GM10248 (cell line): Measurements from ENCODE around the gene DDX51.

Experiments
- CTCF ChIA-PET: fragments of 300-600 bp; sonication (Branson Sonifier 250); formaldehyde crosslinking; extraction: SDS; loops from one replicate; lab custom pipeline; 2021; ENCODE audit warnings: antibody characterized with exemption; lab: Yijun Ruan, JAX
- POLR2A ChIA-PET: fragments of 350-650 bp; sonication (Branson Sonifier 250); formaldehyde crosslinking; extraction: SDS; loops from one replicate; lab custom pipeline; 2020; ENCODE audit warnings: antibody characterized with exemption; lab: Yijun Ruan, JAX
- DNase-seq: peaks from one replicate; pipeline ENCODE4 v3.0.0; 2012; ENCODE audit errors: extremely low spot score
- TF ChIP-seq, protein P1 (sequence below): IDR thresholded peaks from 2 replicates; pipeline ENCODE4 v1.5.1; 2012; ENCODE audit warnings: mild to moderate bottlenecking, low read depth; ENCODE audit errors: extremely low read depth, missing control alignments, control extremely low read depth

Gene DDX51

DNA sequence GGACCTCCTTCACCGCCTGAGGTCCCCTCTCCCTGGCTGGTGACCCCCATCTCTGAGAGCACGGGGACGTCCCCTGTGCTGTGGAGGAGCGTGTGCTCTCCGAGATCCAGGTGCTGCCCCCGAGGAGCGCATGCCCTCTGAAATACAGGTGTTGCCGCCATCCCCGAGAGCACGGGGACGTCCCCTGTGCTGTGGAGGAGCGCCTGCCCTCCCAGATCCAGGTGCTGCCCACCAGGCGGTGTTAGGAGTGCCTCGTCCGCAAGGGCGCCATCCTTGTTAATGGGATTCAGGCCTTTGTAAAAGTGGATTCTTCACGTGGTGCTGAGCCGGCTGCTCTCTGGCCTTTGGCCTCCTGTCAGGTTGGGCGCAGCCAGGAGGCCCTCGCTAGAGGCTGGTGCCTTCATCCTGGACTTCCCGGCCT is 10.2 kb upstream of the DDX51 start:
- DNase-seq = no peak
- CTCF ChIA-PET = interaction anchor here (0.6 to 1.3 kb wide), 18 partner anchors 9 to 484 kb away, joined by 3 to 26 read pairs (median 4); partner anchors contain the start of gene LRCOL1
- TF ChIP-seq, protein P1, sequence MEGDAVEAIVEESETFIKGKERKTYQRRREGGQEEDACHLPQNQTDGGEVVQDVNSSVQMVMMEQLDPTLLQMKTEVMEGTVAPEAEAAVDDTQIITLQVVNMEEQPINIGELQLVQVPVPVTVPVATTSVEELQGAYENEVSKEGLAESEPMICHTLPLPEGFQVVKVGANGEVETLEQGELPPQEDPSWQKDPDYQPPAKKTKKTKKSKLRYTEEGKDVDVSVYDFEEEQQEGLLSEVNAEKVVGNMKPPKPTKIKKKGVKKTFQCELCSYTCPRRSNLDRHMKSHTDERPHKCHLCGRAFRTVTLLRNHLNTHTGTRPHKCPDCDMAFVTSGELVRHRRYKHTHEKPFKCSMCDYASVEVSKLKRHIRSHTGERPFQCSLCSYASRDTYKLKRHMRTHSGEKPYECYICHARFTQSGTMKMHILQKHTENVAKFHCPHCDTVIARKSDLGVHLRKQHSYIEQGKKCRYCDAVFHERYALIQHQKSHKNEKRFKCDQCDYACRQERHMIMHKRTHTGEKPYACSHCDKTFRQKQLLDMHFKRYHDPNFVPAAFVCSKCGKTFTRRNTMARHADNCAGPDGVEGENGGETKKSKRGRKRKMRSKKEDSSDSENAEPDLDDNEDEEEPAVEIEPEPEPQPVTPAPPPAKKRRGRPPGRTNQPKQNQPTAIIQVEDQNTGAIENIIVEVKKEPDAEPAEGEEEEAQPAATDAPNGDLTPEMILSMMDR = no peak
- POLR2A ChIA-PET = no interaction called here

GRCh38 chr12:132153501-132154340 is 9.6 kb upstream of the DDX51 start:
- peak; percentile 86 for DNase-seq

DNA sequence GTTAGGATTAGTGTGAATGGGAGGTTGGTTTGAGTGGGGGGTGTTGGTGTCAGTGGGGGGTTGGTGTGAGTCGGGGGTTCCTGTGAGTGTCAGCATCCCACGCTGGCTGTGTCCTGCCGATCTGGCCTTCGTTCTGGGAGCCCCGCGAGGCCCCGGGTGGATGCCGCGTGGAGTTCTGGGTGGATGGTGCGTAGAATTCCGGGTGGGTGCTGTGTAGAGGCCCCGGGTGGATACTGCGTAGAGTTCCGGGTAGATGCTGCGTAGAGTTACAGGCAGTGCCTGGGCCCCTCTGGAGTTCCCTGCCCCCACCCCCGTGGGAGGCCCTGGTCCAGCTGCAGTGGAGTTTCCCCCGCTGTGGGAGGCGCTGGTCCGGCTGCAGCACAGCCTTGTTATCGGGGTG is 8.8 kb upstream of the DDX51 start:
- DNase-seq = no peak
- ChIA-PET CTCF (interaction anchor here (1.3 kb wide), 3 partner anchors 10 to 368 kb away, joined by 3 to 26 read pairs (median 5); no protein-coding TSS in a partner anchor), POLR2A (no interaction called here)
- TF ChIP-seq, protein P1 = no peak

More at GRCh38 chr12:132153501-132154340, 9.6 kb upstream of the DDX51 start:
- POLR2A ChIA-PET = no interaction called here
- TF ChIP-seq, protein P1 = peak; percentile 94
- CTCF ChIA-PET = interaction anchor here (0.6 to 1.3 kb wide), 19 partner anchors 8 to 485 kb away, joined by 3 to 26 read pairs (median 4); partner anchors contain the start of gene LRCOL1

DNA sequence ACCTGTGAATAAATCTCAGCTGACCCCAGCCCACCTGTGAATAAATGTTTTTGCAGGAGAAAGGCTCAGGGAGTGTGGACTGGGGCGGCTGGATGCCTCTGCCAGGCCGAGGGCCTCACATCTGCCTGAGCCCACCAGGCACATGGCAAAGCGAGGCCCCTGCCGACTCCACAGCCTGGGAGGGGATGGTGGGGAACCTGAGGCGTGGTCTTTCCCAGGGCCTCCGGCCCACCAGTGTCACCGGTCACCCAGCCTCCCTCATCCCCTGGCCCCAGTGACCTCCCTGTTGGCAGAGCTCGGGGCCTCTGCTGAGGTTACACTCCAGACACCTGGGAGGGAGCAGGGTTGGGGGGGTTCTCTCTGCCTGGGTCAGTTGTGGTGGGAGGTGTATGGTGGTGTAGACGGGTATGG is 8.3 kb upstream of the DDX51 start:
- TF ChIP-seq, protein P1 = no peak
- no peak for DNase-seq
- POLR2A ChIA-PET = no interaction called here
- CTCF ChIA-PET = no interaction called here

- TF ChIP-seq, protein P1 = no peak
- ChIA-PET POLR2A (no interaction called here), CTCF (no interaction called here)
- no peak for DNase-seq
Measured at GRCh38 chr12:132151766-132152410, 7.8 kb upstream of the DDX51 start.

DNA sequence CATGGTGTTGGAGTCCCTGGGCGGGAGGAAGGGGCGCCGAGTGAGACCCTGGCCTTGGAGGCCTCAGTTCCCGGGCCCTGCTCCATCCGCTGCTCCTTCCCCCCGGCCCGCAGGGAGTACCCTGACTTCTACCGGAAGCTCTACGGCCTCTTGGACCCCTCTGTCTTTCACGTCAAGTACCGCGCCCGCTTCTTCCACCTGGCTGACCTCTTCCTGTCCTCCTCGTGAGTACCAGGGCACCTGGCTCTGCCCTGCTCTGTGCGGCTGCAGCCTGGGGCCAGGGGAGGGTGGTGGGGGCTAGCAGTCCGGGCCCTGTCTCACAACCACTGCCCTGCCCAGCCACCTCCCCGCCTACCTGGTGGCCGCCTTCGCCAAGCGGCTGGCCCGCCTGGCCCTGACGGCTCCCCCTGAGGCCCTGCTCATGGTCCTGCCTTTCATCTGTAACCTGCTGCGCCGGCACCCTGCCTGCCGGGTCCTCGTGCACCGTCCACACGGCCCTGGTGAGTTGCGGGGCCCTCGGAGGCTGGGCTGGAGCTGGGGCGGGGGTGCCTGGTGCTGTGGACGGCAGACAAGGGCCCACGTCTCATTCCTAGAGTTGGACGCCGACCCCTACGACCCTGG is 7.1 kb upstream of the DDX51 start:
- CTCF ChIA-PET = no interaction called here

More for the DNA sequence above, 7.1 kb upstream of the DDX51 start:
- DNase-seq = no peak
- POLR2A ChIA-PET = no interaction called here
- TF ChIP-seq, protein P1 = no peak
